G401 (cell line): ENCODE data around the gene KRTAP10-7. TPM values are rescaled to one million over a fixed set of nuclear protein-coding genes. Genes with fewer than 3 reads are reported as not detected.
"Not testable (repeated sequence)": the region's sequence is repeated elsewhere in the genome, so short reads cannot be mapped to it uniquely, and the experiment has no call there.

Experiments used
- DNase-seq: peaks from one replicate; pipeline ENCODE4 v3.0.0-alpha.2; 2015; ENCODE audit warnings: low spot score
- in situ Hi-C: cut with HindIII; loops from 2 replicates; pipeline ENCODE4 v1.10.0; 2016; ENCODE audit warnings: low sequenced_read_pairs, mixed read lengths
- total RNA-seq: library from RNA; depleted of rRNA; stranded (reverse); fragments of >200 nt; shearing (Covaris generic); gene quantifications from 2 replicates; pipeline ENCODE4 v1.2.3, GENCODE V29; 2014; rRNA removed

The KRTAP10-7 gene
- total RNA-seq, 1 experiment from 2014 or later: not detected

GRCh38 chr21:44646366-44647221 lies 46.2 kb downstream of the KRTAP10-7 start, which contains the start of gene KRTAP10-11:
KRTAP10-11 (plus strand) TSS chr21:44646414; CDS start chr21:44646459, 45 bp downstream.
- in situ Hi-C loops: not testable (repeated sequence)
- DNase-seq: peak; percentile 29

GRCh38 chr21:44647222-44647552 lies 46.8 kb downstream of the KRTAP10-7 start:
- DNase-seq: no peak
- in situ Hi-C loops: no loop called here

GRCh38 chr21:44648557-44649311 lies 48.3 kb downstream of the KRTAP10-7 start:
- DNase-seq: no peak
- in situ Hi-C loops: no loop called here

GRCh38 chr21:44649521-44650100 lies 49.2 kb downstream of the KRTAP10-7 start:
- in situ Hi-C loops: no loop called here
- no peak for DNase-seq

GRCh38 chr21:44650265-44650972 lies 50.0 kb downstream of the KRTAP10-7 start:
- no peak for DNase-seq
- in situ Hi-C loops: no loop called here

GRCh38 chr21:44650973-44651675 lies 50.7 kb downstream of the KRTAP10-7 start:
- DNase-seq: no peak
- in situ Hi-C loops: no loop called here

Other genes starting within 250 kb of the KRTAP10-7 start
- gene TRPM2, start 247.0 kb upstream of the KRTAP10-7 start, total RNA-seq: 0.12 TPM in 1 of 2 replicates, not detected in the other
- gene LRRC3, start 145.1 kb upstream of the KRTAP10-7 start, total RNA-seq: 0.55 and 2.3 TPM in 2 replicates
- not detected in 2 replicates for gene KRTAP10-1, start 60.4 kb upstream of the KRTAP10-7 start, total RNA-seq
- not detected in 2 replicates for gene KRTAP10-2, start 49.1 kb upstream of the KRTAP10-7 start, total RNA-seq
- gene KRTAP10-3, start 41.8 kb upstream of the KRTAP10-7 start, total RNA-seq: not detected in 2 replicates
- gene KRTAP10-4, start 26.9 kb upstream of the KRTAP10-7 start, total RNA-seq: not detected in 2 replicates
- not detected in 2 replicates for gene KRTAP10-5, start 20.0 kb upstream of the KRTAP10-7 start, total RNA-seq
- not detected in 2 replicates for gene KRTAP10-6, start 8.1 kb upstream of the KRTAP10-7 start, total RNA-seq
- not detected in 2 replicates for gene KRTAP10-8, start 11.5 kb downstream of the KRTAP10-7 start, total RNA-seq
- not detected in 2 replicates for gene KRTAP10-9, start 26.5 kb downstream of the KRTAP10-7 start, total RNA-seq
- gene KRTAP10-10, start 36.8 kb downstream of the KRTAP10-7 start, total RNA-seq: not detected in 2 replicates
- gene KRTAP10-11, start 45.8 kb downstream of the KRTAP10-7 start, total RNA-seq: not detected in 2 replicates
- not detected in 2 replicates for gene KRTAP12-4, start 54.1 kb downstream of the KRTAP10-7 start, total RNA-seq
- gene KRTAP12-3, start 57.3 kb downstream of the KRTAP10-7 start, total RNA-seq: not detected in 2 replicates
- not detected in 2 replicates for gene KRTAP12-2, start 66.3 kb downstream of the KRTAP10-7 start, total RNA-seq
- not detected in 2 replicates for gene KRTAP12-1, start 81.6 kb downstream of the KRTAP10-7 start, total RNA-seq
- not detected in 2 replicates for gene KRTAP10-12, start 96.6 kb downstream of the KRTAP10-7 start, total RNA-seq
- not detected in 2 replicates for gene TSPEAR, start 111.0 kb downstream of the KRTAP10-7 start, total RNA-seq
- gene UBE2G2, start 201.2 kb downstream of the KRTAP10-7 start, total RNA-seq: 55.2 and 61.8 TPM in 2 replicates
- 54.2 and 59.0 TPM in 2 replicates for gene SUMO3, start 217.5 kb downstream of the KRTAP10-7 start, total RNA-seq